HG02884 (cell line): Measurements from ENCODE around the gene FTH1.

Experiments used
- ATAC-seq: cut with Tn5 transposase; IDR thresholded peaks from one replicate; pipeline ENCODE4 v1.9.1; 2021; ENCODE audit warnings: mild to moderate bottlenecking, moderate library complexity; ENCODE audit not compliant: unreplicated experiment

FTH1 gene

DNA sequence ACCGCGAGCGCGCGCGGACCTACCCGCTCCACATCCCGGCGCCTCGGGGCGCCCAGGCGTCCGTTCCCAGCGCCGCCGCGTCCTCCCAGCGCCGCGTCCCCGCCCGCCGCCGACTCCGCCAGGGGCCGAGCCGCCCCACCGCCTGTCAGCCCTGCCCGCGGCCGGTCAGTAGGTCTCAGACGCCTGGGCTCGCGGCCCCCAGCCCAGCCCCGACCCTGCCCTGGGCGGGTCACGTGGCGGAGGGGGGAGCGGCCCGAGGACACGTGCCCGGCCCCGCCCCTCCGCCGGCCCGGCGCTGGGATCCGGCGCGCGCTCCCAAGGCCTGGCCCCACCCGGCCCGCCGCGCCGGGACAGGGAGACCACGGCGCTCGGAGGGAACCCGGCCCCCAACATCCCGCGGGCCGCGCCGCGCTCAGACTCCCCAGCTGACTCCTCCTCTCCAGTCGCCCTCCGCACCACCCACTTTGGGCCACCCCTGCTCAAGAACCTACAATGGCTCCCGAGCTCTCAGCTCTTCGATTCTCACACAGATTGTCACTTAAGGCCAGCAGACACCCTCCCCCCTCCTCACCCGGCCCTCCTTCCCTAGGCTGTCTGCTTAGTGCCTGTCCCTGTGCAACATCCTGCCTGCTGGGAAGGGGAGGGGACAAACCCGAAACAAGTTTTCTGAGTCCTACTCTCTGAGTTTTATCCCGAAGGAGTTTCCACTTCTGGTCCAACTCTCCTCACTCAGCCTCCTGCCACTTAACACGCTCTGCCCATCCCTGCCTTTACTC is 49.9 kb downstream of the FTH1 start, which contains the start of gene RAB3IL1:
Gene RAB3IL1 (minus strand): TSS at position 233 of the 776 bp plus-strand sequence. CDS start 199 bp downstream, at position 34.
- ATAC-seq = no peak

DNA sequence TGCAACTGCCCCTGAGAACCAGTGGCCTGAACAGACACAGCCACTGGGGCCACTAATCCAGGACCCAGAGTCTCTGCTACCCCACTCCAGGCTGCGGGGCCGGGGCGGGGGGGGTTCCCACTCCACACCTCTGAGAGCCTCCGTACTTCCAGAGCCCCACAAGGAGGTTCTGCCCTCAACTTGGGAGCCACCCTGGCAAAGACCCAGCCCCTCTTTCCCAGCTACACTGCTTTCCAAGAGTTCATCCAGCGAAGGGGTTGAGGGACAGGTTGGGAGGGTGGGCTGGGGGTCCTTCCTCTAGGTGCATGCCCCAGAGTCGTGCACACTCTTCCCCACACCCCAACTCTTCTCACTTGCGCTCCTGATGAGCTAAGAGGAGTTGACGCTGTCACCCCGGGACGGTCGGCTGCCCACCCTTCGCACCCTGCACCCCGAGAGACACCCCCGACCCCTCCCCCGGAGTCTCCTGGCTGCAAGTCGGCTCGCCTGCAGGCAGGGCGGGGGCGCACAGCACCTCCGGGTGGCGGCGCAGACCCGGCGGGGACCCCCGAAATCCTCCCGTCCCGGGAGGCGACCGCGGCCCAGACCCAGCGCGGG is 50.6 kb downstream of the FTH1 start:
- ATAC-seq = no peak

DNA sequence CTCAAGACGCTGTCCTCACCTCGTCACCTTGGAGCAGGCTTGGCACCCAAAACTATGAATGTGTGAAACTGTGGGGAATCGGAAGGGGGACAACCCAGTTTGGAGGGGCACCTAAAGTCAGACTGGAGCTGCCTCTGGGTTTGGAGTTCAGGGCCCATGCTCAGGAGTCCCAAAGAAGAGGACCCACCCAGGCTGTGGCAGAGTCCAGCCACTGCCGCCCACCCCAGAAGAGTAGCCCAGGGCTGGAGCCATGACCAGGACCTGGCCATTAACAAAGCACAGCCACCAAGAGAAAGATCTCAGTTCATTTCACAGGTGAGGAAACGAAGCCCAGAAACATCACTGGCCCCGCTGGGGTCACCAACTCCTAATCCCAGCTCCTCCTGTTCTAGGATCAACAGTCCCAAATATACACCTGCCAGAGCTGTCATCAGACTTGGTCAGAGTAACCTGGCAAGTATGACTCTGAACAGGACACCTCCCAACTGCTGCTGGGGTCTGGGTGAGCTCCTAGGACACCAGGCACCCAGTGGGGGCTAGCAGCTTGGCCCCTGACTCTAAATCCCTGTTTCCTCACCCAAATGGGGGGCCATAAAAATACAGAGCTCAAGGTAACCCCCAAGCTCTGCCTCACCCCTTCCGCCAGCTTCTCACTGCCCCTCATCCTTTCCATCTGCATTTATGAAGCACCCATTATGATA is 52.8 kb downstream of the FTH1 start:
- no peak for ATAC-seq
